GM18526 (cell line): Measurements from ENCODE around the gene IL19.

Experiments
- POLR2A ChIP-seq: IDR thresholded peaks from 3 replicates; pipeline ENCODE4 v1.6.1; 2011; ENCODE audit not compliant: insufficient read length; ENCODE audit errors: extremely low read depth

IL19 gene

DNA sequence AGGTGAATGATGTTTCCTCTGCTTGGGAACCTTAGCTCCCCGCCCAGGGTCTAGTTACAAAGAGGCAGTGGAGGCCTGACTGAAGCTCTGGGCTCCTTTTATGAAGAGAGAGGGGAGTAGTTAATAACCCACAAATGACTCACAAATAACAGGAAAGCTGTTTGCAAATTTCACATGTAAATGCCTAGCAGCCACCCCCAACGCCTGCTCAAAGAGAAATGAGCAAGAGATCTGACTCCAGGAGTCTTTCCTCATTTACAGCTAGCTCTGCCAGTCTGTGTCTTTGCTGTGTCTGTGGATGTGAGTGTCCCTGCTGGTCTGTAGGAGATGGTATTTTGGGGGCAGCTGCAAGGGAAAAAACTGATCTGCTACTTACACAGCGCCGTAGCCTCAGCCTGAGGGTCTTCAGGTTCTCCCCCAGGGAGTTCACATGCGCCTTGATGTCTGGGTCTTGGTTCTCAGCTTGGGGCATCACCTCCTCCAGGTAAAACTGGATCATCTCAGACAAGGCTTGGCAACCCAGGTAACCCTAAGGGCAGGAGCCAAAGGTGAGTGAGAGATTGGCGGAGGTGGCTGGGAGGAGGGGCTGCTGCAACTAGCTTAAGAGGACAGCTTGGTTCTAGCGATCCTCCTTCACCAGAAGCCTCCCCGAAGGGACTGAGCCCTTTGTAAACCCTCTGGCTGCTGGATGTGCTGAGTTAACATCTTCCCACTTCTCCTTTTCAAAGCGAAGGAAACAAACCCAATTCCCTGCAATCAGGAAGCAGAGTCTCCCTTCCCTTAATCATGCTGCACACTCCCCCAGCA lies at the start of gene IL19:
Gene IL19, plus strand, starts transcription at position 243 of the 807 bp plus-strand sequence. CDS start 65,890 bp downstream, outside the sequence.
- peak; percentile 64 for TF ChIP-seq POLR2A

DNA sequence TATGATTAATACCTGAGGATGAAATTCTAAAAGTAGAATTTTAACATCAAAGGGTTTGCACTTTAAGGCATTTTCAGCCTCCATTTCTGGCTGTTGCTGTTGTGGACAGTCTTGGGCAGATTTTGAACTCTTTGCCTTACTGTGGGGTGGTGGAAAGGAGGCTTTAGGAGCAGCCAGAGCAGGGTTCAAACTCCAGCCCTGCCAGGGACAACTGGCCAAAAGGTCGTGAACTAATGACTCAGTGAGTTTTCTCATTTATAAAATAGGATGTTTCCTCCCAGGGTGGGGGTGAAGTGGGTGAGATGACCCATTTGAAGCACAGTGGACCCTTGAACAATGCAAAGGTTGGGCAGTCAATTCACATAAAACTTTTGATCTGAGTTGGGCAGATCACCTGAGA lies 49.1 kb upstream of the IL19 start:
- no peak for TF ChIP-seq POLR2A

GRCh38 chr1:206722751-206723461 lies 47.7 kb upstream of the IL19 start:
- no peak for TF ChIP-seq POLR2A

DNA sequence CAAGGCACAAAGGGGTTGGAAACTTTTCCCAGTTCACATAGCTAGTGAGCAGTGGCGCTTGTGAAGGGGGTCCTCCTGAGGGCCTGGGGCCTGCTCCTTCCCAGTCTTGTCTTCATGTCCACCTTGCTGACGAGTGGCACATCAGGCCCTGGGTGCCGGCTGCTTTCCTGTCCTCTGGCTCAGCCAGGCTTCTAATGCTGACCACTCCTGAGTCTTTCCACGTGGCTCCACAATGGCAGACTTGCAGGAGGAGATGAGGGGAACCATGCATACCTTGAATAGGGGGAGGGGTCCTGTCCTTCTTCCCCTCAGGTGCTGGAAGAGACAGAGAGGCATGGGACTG lies 47.1 kb upstream of the IL19 start:
- no peak for TF ChIP-seq POLR2A

GRCh38 chr1:206723805-206724472 lies 46.6 kb upstream of the IL19 start:
- no peak for TF ChIP-seq POLR2A

- TF ChIP-seq POLR2A = no peak
These were observed 45.2 kb upstream of the IL19 start for GRCh38 chr1:206725109-206725963.

GRCh38 chr1:206727981-206728696 lies 42.4 kb upstream of the IL19 start:
- no peak for TF ChIP-seq POLR2A

DNA sequence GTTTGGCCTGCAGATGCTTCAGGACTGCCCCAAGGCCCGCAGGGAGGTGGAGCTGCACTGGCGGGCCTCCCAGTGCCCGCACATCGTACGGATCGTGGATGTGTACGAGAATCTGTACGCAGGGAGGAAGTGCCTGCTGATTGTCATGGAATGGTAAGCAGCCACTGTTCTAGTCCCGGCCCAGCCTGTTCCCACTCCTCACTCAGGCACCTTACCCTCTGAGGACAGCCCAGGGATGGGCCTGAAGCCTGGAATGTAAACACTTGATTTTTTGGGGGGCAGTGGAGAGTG lies 41.9 kb upstream of the IL19 start:
- TF ChIP-seq POLR2A = no peak

GRCh38 chr1:206729050-206729449 lies 41.5 kb upstream of the IL19 start:
- no peak for TF ChIP-seq POLR2A

DNA sequence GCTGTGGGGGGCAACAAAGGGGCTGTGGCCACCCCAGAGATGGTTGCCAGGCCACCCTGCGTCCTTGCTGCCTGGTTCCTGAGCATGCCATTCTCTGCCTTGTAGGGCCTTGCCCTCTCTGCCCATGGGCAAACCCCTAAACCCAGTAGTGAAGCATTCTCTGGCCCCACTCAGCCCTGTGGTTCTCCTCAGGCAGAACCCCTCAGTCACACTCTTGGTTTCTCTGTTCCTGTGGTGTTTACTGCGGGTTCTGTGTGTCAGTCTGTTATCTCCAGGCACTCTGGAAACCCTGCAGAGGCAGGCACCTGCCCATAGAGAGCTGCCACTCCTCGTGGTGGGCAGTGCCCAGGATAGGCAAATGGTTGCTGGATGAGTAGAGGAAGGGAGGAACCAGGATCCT lies 41.1 kb upstream of the IL19 start:
- TF ChIP-seq POLR2A = no peak

GRCh38 chr1:206732508-206732907 lies 38.1 kb upstream of the IL19 start:
- no peak for TF ChIP-seq POLR2A

DNA sequence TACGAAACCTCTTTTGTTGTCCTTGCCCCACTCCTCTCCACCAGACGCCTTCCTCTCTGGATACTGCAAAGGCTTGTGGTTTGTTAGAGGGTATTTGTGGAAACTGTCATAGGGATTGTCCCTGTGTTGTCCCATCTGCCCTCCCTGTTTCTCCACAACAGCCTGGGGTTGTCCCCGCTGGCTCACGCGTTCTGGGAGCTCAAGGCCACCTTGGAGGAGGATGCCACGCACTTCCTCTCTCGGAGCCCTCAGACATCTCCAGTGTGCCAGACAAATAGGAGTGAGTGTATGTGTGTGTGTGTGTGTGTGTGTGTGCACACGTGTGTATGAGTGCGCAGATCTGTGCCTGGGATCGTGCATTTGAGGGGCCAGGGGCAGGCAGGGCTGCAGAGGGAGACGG lies 37.6 kb upstream of the IL19 start:
- TF ChIP-seq POLR2A = no peak

DNA sequence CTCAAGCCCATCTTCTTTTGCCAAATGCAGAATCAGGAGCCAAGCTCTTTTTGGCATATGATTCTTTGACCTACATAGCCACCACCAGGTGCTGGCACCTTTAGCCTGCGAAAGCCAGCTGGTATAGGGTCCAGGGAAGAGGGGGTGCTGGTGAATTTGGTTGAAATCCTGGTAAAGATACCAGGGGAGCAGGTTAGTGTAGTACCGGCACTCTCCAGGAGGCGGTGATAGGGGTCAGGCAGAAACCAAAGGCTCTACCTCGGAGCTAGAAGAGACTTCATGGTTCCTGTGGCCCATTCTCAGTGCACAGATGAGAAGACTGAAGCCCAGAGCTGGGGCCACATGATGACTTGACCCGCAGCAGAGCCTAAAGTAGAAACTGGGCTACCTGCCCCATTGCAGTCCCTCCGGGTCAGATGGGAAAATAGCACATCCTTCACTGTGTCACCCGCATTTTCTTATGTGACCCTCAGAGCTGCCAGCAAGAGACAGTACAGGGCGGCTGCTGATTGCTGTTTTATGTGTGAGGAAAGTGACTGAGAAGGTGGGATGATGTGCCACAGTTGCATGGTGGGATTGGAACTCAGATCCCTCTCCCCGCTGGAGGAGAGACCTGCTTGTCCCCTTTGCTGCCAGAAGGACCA lies 36.0 kb upstream of the IL19 start:
- no peak for TF ChIP-seq POLR2A

DNA sequence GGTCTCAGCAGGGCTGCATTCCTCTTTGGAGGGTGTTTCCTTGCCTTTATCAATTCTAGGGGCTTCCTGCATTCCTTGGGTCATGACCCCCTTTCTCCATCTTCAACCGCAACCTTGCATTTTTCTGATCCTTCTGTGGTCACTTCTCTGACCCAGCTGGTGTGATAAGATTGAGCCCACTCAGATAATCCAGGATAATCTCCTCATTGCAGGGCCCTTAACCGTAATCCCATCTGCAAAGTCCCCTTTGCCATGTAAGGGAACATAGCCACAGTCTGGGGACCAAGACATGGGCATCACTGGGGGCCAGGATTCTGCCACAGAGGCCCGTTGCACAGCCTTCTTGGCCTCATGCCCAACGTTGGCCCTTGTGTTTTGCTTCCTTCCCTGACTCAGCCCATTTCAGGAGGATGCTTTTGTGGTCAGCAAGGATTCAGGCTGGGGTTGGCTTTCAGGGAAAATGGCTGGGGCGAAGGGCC lies 35.0 kb upstream of the IL19 start:
- TF ChIP-seq POLR2A = no peak
